GM18526 (cell line): ENCODE results near the gene ADSS2.

ENCODE experiments used
- POLR2A ChIP-seq: IDR thresholded peaks from 3 replicates; pipeline ENCODE4 v1.6.1; 2011; ENCODE audit not compliant: insufficient read length; ENCODE audit errors: extremely low read depth

Gene ADSS2

DNA sequence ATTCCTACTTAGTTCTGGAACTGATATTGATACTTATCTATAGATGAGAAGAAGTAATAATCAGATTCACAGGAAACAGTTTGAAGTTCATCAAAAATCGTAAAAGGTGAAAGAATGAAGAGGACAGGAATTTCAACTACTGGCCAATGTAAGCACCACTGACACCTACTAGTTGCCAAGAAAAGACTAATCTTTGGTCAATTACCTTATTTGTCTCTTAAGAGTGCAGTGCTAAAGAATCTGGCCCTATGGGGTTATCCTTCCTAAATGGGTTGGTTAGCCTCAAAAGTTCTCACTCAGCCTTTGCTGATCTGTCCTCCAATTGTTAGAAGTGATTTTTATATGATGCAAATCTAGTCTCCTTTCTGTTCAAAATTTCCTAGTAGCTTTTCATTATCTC, 29.5 kb downstream of the ADSS2 start:
- TF ChIP-seq POLR2A, result no peak

DNA sequence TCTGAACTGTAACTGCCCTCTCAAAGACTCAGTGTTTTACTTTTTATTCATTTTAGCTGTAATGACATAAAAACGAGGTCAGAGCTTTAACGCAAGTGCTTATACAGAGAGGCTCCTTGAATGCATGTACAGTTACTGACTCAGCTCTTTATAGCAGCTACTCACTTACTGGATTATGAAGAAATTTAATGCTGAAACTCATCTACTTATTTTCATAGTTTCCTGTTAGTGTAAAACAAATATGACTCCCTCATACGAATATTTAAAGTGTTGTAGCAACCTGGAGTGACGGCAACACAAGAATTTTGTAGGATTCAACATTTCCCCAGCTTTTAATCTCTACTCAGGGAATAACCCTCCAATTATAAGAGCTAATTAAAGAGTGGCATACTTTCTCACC, 32.7 kb downstream of the ADSS2 start:
- TF ChIP-seq POLR2A, result no peak

DNA sequence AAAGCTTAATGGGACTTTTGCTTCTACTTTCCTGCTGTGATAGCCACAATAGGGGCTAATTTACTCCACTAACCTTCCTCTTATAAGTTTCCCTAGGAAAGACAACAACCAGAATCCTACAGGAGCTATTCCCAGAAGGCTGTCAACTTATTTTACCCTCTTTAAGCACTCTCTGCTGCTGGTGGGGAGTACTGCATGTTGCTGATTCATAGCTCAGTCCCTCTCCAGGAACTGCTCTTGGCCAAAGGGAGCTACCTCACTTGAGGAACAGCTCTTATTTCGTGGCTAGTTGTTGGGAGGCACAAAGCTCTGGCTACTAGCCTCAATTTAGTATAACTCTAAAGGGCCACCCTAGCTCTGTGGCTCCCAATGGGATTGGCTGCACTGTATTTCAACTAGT, 37.2 kb downstream of the ADSS2 start:
- TF ChIP-seq POLR2A, result no peak

DNA sequence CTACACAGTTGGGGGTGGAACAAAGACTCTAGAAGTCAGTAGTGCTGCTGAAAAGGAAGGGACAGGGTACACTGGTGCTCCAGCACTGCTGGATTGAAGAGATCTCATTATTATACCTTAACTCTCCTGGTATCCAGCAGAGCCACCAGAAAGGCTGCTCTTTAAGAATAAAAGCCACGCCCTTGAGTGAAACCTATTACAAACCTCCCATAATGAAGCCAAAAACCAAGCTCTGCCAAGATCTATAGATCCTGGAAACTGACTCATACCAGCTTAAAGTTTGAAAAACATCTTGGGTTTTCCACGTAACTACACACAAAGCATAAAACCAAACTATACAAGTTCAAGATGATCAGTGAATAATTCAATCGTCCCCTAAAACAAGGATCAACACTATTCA, 38.0 kb downstream of the ADSS2 start:
- no peak for TF ChIP-seq POLR2A

DNA sequence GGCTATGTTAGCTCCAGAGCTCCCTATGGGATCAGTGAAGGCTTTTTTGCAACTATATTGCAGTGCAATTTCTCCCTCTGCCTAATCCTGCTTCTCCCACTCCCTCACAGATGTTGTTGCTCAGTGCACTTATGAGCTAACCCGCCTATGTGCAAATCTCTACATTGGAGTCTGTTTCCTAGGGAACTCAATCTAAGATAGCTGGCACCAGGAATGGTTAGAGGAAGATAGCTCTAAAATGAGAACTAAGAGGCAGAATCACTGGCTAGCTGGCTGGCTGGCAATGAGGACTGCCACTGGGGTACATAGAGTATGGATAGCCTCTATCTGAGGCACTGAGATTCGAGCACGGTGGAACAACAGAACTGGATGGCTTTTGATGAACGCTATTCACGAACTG, 39.5 kb downstream of the ADSS2 start:
- no peak for TF ChIP-seq POLR2A

DNA sequence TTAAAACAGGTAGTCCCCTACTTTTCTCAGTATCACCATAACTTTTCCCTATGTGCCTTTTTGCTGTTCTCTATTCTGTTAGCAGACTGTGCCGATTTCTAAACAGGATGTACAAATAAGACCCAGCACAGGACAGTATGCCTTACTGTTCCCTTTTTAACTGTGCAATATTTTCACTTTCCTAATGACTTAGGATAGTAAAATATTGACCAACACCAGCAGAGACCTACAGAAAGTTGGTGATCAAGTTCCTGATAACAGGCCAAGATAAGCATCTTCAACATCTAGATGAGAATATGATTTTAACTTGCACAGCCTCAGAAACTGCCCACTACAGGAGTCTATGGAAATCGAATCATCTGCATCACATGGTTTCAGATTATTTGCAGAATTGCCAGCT, 42.0 kb downstream of the ADSS2 start:
- TF ChIP-seq POLR2A, result no peak

DNA sequence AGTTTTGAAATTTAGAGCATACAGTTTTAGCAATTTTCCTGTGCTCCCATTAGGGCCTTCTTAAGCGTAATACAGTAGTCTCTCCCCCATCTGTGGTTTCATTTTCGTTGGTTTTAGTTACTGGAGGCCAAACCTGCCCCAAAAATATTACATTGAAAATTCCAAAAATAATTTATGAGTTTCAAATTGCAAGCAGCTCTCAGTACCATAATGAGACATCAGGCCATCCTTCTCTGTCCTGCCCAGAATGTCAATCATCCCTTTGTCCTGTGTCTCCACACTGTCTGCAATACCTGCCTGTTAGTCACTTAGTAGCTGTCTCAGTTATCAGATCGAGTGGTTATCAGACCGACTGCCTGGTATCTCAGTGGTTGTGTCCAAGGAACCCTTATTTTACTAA, 45.4 kb downstream of the ADSS2 start:
- no peak for TF ChIP-seq POLR2A

DNA sequence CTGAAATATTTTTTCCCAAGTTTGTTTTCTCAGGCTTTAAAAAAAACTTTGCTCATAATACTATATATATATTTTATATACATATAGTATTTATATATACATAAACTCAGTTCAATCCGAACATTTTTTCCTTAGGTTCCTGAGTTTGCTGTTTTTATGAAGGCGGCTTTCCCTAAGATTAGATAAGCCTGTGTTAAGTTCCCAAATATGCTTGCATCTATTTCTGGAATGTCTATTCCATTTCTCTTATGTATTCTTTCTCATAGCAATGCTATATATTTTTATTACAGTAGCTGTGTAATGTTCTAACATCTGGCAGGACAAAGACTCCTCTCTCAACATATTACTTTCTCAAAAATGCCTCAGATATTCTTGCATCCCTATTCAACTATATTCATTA, 45.9 kb downstream of the ADSS2 start:
- TF ChIP-seq POLR2A, result no peak

DNA sequence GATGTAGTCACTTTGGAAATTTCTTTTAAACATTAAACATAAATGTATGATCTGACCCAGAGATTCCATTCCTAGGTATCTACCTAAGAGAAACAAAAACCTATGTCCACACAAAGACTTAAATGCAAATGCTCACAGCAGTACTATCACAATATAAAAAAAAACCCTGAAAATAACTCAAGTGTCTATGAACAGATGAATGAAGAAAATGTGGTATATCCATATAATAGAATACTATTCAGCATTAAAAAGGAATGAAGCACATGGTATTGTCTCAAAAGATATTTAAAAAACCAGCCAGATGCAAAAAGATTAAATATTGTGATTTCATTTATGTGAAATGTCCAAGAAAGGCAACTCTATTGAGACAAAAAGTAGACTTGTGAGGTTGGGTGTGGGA, 48.3 kb downstream of the ADSS2 start:
- TF ChIP-seq POLR2A, result no peak

DNA sequence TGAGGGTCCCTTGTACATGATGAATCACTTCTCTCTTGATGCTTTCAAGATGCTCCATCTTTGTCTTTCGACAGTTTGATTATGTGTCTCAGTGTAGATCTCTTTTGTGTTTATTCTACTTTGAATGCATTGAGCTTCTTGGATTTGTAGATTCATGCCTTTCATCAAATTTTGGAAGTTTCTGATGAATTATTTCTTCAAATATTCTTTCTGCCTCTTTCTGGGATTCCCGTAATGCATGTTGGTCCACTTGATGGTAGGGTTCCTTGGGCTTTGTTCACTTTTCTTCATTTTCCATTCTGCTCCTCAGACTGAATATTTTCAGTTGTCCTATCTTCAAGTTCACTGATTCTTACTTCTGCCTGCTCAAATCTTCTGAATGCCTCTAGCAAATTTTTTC, 50.7 kb downstream of the ADSS2 start:
- TF ChIP-seq POLR2A, result no peak

DNA sequence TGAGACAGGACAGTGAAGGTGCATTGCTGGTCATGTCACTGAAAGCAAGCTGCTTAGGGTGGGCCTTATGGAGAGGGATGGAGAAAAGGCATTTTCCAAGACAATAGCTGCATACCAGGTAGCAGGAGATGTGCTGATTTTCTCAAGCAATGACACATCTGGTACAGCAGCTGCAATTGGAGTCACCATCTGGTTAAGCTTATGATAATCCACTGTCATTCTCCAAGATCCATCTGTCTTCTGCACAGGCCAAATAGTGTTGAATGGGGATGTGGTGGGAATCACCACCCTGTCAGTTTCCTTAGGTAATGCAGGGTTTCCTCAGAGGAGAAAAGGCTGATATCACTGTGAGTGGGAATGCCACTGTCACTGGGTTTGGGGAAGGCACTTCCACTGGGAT, 54.6 kb downstream of the ADSS2 start:
- no peak for TF ChIP-seq POLR2A

DNA sequence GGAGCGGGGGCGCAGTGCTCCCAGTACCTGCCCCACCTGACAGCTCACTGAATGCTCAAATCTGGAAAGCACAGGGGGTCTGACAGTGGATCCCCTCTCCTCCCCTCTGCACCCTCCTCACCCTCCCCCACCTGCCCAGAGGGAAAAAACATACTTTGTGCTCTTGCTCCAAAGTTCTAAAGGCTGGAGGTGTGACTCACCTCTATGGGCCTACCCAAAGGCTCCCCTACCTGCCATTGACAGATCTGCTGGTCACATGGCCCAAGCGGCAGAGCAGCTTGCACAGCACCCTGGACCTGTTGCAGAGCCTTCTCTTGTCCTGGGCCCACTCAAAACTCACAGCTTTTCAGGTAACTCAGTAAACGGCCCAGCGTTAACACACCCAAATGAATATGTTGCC, 55.7 kb downstream of the ADSS2 start:
- no peak for TF ChIP-seq POLR2A

DNA sequence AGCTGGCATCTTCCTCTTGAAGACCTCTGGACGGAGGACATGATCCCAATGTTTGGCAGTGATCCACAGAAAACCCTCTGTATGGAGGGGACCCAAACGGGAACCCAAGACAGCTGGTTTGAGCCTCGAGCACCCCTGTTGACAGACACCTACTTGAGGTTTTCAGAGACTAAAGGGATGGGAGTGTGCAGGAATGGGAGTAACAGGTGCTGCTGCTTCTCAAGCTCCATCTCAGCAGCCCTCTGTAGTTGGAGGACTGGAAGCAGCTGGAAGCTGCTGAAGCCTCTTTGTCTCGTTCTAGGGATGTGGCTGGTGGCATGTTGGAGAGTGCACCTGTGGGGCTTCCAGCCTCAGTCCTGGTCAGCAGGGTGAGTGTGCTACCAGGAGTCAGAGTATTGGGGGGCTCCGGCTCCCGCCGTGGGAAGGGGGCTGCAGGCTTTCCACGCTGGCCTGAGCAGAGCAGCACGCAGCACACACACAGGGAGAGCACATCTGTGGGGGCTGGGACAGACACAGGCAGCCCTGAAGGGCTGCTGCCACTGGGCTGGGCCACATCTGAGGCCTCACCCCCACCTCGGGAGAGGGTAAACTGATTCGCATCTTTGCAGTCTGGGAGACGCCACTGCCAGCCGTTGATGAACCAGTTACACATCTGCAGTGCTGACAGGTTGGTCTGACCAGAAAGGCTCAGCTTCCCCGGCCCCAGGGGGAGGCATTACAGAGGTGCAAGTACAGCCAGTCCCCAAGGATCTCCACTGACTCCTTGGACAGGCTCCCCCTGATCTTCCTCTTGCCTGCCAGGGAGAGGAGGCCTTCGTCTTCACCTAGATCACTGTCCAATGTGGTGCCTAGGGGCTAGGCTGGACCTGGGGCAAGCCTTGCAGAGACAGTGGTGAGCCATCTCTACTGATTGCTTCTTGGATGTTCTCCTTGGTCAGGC, 56.6 kb downstream of the ADSS2 start:
- no peak for TF ChIP-seq POLR2A

DNA sequence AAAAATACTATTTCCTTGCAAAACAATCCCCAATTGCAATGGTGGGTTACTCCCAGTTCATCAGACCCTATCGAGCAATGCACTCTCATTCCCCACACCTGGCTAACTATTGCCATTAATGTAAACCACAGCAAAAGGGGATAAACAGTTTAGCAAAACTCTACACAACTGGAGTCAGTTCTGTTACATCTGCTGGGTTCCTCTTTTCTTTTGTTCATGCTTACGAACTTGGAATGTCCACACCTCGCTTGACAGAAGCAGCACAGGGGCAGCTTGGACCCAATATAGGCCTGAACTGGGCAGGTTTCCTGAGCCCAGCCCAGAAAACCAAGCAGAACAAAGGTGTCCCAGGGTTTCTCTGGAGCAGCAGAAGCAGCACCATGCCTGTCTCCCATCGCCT, 57.4 kb downstream of the ADSS2 start:
- TF ChIP-seq POLR2A, result no peak

DNA sequence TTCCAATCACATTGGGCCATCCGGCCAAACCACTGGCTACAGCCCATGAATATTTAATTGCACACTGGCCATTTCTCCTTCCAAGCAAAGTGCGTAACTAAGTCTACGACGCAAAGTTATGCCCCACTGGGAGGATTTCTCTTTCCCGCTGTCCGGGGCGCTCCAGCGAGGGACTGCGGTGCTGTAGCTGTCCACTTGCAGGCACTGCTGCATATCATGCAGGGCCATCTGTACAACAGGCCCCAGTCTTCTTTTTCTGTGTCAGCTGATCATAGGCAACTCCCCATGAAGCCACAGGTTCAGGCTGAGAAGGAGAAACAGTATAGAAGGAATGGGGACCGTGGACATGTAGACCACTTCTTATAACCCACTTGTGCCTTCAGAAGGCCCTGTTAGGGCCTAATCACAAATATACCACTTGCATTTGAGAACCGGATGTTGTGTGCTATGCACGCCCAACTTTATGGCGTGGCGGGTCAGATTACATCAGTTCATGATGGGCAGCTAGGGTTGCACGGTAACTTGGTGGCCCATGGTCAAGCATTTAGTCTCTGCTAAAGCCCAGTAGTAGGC, 58.0 kb downstream of the ADSS2 start:
- TF ChIP-seq POLR2A, result no peak

DNA sequence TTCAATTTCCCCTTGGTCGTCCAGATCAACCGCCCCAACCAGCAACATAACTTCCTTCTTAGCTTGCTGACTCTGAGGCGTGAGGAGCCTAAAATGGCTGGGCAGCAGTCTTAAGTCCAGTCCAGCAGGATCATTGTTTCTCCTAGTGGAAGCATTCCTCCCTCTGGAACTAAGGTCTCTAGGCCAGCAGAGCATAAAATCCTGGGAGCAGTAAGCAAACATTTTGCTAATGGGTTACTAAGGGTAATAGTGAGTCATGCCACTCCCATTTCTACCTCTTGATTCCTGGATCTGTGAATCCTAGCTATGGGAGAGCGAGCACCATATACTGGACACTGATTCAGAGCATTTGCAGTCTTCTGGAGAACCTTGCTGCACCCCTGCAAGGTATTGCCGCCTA, 59.9 kb downstream of the ADSS2 start:
- TF ChIP-seq POLR2A, result no peak

DNA sequence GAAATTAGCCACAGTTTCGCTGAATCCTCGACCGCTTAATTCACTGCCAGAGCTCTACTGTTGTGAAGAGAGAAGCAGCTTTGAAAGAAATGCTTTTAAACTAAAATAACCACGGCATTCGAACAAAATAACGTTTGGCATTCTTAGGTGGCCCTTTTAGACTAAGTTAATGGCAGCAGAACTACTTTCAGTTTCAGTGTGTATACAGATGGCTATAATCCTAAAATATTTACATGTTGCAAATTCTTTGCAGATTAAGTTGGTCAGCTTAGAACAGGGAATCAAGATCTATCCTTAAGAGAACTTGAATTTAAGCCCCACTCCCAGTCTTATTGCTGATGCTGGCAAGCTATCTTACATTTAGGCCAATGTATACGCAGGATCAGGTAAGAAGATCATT, 62.7 kb downstream of the ADSS2 start:
- TF ChIP-seq POLR2A, result no peak
